ENCODE data around the gene BRAF. TPM values are rescaled to one million over a fixed set of nuclear protein-coding genes. Genes with fewer than 3 reads are reported as not detected.

BRAF gene
- total and polyA plus RNA-seq, 2 of the 8 experiments (the other 6 are each of a cell fraction or from before 2014, with no cell fraction given) = 11.4 to 32.6 TPM

GRCh38 chr7:140917258-140917657, 7.5 kb downstream of the BRAF start:
- H3K79me2 ChIP-seq (ENCODE audit: control insufficient read depth in 1 of 2, insufficient read depth in 2 of 2, low read length in 2 of 2) = peaks cover 4 to 91% of the 10 kb centered on the region in 2 experiments
- ChIA-PET POLR2A (ENCODE audit: partially characterized antibody) (no interaction called here), CTCF (ENCODE audit: partially characterized antibody) (interaction anchor here (0.6 to 1.3 kb wide), 3 partner anchors 11 to 86 kb away, joined by 3 to 7 read pairs (median 4); no protein-coding TSS in a partner anchor)
- H3K9me3 ChIP-seq (ENCODE audit: insufficient read depth in 2 of 2, low read depth in 1 of 2, low read length in 1 of 2) = no peaks in the 10 kb centered on the region
- WGBS, 2 experiments (ENCODE audit: extremely low coverage in 1 of 2, insufficient coverage in 1 of 2, insufficient read length in 1 of 2, insufficient replicate concordance in 2 of 2, low coverage in 1 of 2, low lambda C conversion rate in 2 of 2, missing lambda C conversion rate in 1 of 2) = 100% methylated on average over 1 of the region's 1 CpG; no CpG with 5 or more reads in 1 of the 2 experiments
- FAIRE-seq = no peak
- no peak overlapping the region for H3K4me3 ChIP-seq (ENCODE audit: extremely low read depth in 1 of 4, insufficient read depth in 2 of 4, low read depth in 3 of 4, low read length in 4 of 4)
- H2BK20ac ChIP-seq (ENCODE audit: low read length) = no peak overlapping the region
- no peaks in the 10 kb centered on the region for H3K36me3 ChIP-seq (ENCODE audit: control insufficient read depth in 2 of 4, insufficient read depth in 4 of 4, low read length in 3 of 4)
- no peak overlapping the region for H3K14ac ChIP-seq (ENCODE audit: insufficient read length)
- H4K20me1 ChIP-seq (replicated peaks in 1 of 2; ENCODE audit: control insufficient read depth in 1 of 2, insufficient read depth in 2 of 2, low read length in 2 of 2) = peaks cover 16 to 21% of the 10 kb centered on the region in 2 experiments
- H3K23ac ChIP-seq (ENCODE audit: insufficient read length) = no peak overlapping the region
- H3K23me2 ChIP-seq (ENCODE audit: low read depth, low read length) = no peaks in the 10 kb centered on the region
- peaks cover 5% of the 10 kb centered on the region; the same call in 1 of the 2 replicates for H3K79me1 ChIP-seq (ENCODE audit: low read depth, low read length)
- H2AFZ ChIP-seq (ENCODE audit: low read length) = no peak overlapping the region
- H3K4me1 ChIP-seq (replicated peaks in 1 of 4; ENCODE audit: control insufficient read depth in 3 of 4, insufficient read depth in 4 of 4, low read length in 3 of 4) = peaks cover 2 to 6% (median 5%) of the 10 kb centered on the region in 4 experiments; a peak in 4 of 7 replicates
- no peak for DNase-seq (ENCODE audit: low read depth in 1 of 2, low spot score in 2 of 2)
- H3K18ac ChIP-seq (ENCODE audit: extremely low read depth, low read length) = no peak overlapping the region
- H3K27ac ChIP-seq (ENCODE audit: low read depth, low read length) = no peak overlapping the region
- H2BK12ac ChIP-seq (ENCODE audit: low read depth, low read length) = no peak overlapping the region
- H2BK120ac ChIP-seq (replicated peaks; ENCODE audit: low read depth, low read length) = no peak overlapping the region
- H3K56ac ChIP-seq (replicated peaks; ENCODE audit: insufficient read length, low read depth, low read length) = no peak overlapping the region
- H2BK5ac ChIP-seq (ENCODE audit: low read depth, low read length) = no peak overlapping the region
- no peak overlapping the region for H4K5ac ChIP-seq (ENCODE audit: insufficient read length, low read depth, low read length)
- no peaks in the 10 kb centered on the region for H3K27me3 ChIP-seq (replicated peaks in 1 of 4; ENCODE audit: control insufficient read depth in 3 of 4, extremely low read depth in 1 of 4, insufficient read depth in 3 of 4, low read length in 3 of 4)
- H4K8ac ChIP-seq (ENCODE audit: extremely low read depth, insufficient read depth, low read length) = no peak overlapping the region
- H3K9ac ChIP-seq (replicated peaks in 1 of 4; ENCODE audit: extremely low read depth in 1 of 4, low read depth in 3 of 4, low read length in 3 of 4) = no peak overlapping the region
- H2BK15ac ChIP-seq (ENCODE audit: low read length) = no peak overlapping the region
- no peak overlapping the region for H3K4me2 ChIP-seq (ENCODE audit: insufficient read depth in 1 of 2, low read depth in 2 of 2, low read length in 2 of 2)
- H3K4ac ChIP-seq (replicated peaks; ENCODE audit: insufficient read length, low read depth, low read length) = no peak overlapping the region
- H2AK5ac ChIP-seq (ENCODE audit: low read depth, low read length) = no peak overlapping the region
- no peak overlapping the region for H4K91ac ChIP-seq (replicated peaks; ENCODE audit: insufficient read length, low read length)
- no peak for TF ChIP-seq POLR2AphosphoS5 (IDR thresholded peaks at IDR 0.05; ENCODE audit: low read depth, low read length)
- no peak for TF ChIP-seq BACH1 (IDR thresholded peaks at IDR 0.05; ENCODE audit: low read length)
- no peak for TF ChIP-seq TAF1 (IDR thresholded peaks at IDR 0.05; ENCODE audit: low read depth, low read length)
- no peak for TF ChIP-seq YY1 (IDR thresholded peaks at IDR 0.05; ENCODE audit: low read depth, low read length)
- no peak for TF ChIP-seq TCF12 (IDR thresholded peaks at IDR 0.05; ENCODE audit: low read depth, low read length)
- TF ChIP-seq GTF2F1 (IDR thresholded peaks at IDR 0.05; ENCODE audit: borderline replicate concordance, low read depth, low read length) = no peak
- no peak for TF ChIP-seq TEAD4 (IDR thresholded peaks at IDR 0.05; ENCODE audit: low read depth, low read length)
- TF ChIP-seq USF2 (IDR thresholded peaks at IDR 0.05; ENCODE audit: low read length) = no peak
- no peak for TF ChIP-seq FOSL1 (IDR thresholded peaks at IDR 0.05; ENCODE audit: insufficient read depth, low read depth, low read length)
- TF ChIP-seq HDAC6 (IDR thresholded peaks at IDR 0.05; ENCODE audit: low read depth, low read length) = no peak
- TF ChIP-seq MAFK (IDR thresholded peaks at IDR 0.05; ENCODE audit: low read depth, low read length) = no peak
- no peak for TF ChIP-seq CHD1 (IDR thresholded peaks at IDR 0.05; ENCODE audit: low read depth, low read length)
- TF ChIP-seq TAF7 (optimal IDR thresholded peaks at IDR 0.05; ENCODE audit: borderline replicate concordance, low read depth, low read length) = no peak
- TF ChIP-seq GABPA (IDR thresholded peaks at IDR 0.05; ENCODE audit: borderline replicate concordance, insufficient read depth, low read length) = no peak
